OCI-LY7 (cell line): Measurements from ENCODE around the gene MTFP1. TPM values are rescaled to one million over a fixed set of nuclear protein-coding genes. Genes with fewer than 3 reads are reported as not detected.

Experiments used
- BruUV-seq: library from RNA; stranded (reverse); fragments of 400-500 nt; replicated peaks from 2 replicates; lab custom pipeline; 2021; lab: Mats Ljungman, UMichigan
- CTCF ChIA-PET: fragments of 300-600 bp; sonication (Branson Sonifier 250); formaldehyde crosslinking; loops from one replicate; lab custom pipeline; 2022; ENCODE audit warnings: antibody characterized with exemption; ENCODE audit not compliant: unreplicated experiment; lab: Charles Lee
- POLR2A ChIA-PET: fragments of 300-600 bp; sonication (Branson Sonifier 250); formaldehyde crosslinking; loops from one replicate; lab custom pipeline; 2022; ENCODE audit warnings: antibody characterized with exemption; lab: Charles Lee
- DNase-seq: peaks from one replicate; pipeline ENCODE4 v3.0.0-alpha.2; 2015; ENCODE audit warnings: low spot score
- H2AFZ ChIP-seq: fragments of 200-600 bp; sonication (generic), shearing (Covaris generic); 2 replicates; pipeline ENCODE4 v1.6.1; 2014; ENCODE audit warnings: mild to moderate bottlenecking, antibody characterized with exemption, low read length, moderate library complexity
- H3K27ac ChIP-seq: fragments of 200-600 bp; sonication (generic); 2 replicates; pipeline ENCODE4 v1.5.1; 2014; ENCODE audit warnings: mixed run types, low read depth, mild to moderate bottlenecking, moderate library complexity, low read length, inconsistent platforms; ENCODE audit not compliant: poor library complexity, severe bottlenecking
- H3K36me3 ChIP-seq: fragments of 200-600 bp; sonication (generic); 2 replicates; pipeline ENCODE4 v1.6.1; 2014; ENCODE audit warnings: mild to moderate bottlenecking, antibody characterized with exemption, low read length, moderate library complexity, mixed read lengths; ENCODE audit not compliant: insufficient read depth
- H3K4me1 ChIP-seq: fragments of 200-600 bp; sonication (generic); 2 replicates; pipeline ENCODE4 v1.5.1; 2014; ENCODE audit warnings: mild to moderate bottlenecking, low read length; ENCODE audit not compliant: insufficient read depth, poor library complexity, severe bottlenecking
- H3K4me2 ChIP-seq: fragments of 200-600 bp; sonication (generic); 2 replicates; pipeline ENCODE4 v1.6.1; 2014; ENCODE audit warnings: mild to moderate bottlenecking, low read length
- H3K4me3 ChIP-seq: fragments of 200-600 bp; sonication (generic); 2 replicates; pipeline ENCODE4 v1.5.1; 2014; ENCODE audit warnings: mild to moderate bottlenecking, low read depth, low read length; ENCODE audit not compliant: poor library complexity, severe bottlenecking
- H3K79me2 ChIP-seq: fragments of 200-600 bp; sonication (generic); 2 replicates; pipeline ENCODE4 v1.6.1; 2016; ENCODE audit warnings: low read depth, mild to moderate bottlenecking, low read length, moderate library complexity, mixed read lengths; ENCODE audit not compliant: insufficient read depth
- H3K9me2 ChIP-seq: fragments of 200-600 bp; sonication (generic); 2 replicates; pipeline ENCODE4 v1.6.1; 2016; ENCODE audit warnings: mild to moderate bottlenecking, low read length, mixed read lengths; ENCODE audit not compliant: insufficient read depth
- H3K9me3 ChIP-seq: fragments of 200-600 bp; sonication (generic); 2 replicates; pipeline ENCODE4 v1.6.1; 2014; ENCODE audit warnings: mild to moderate bottlenecking, mixed run types, low read length, mixed read lengths
- H4K20me1 ChIP-seq: fragments of 200-600 bp; sonication (generic); 2 replicates; pipeline ENCODE4 v1.6.1; 2014; ENCODE audit warnings: mild to moderate bottlenecking, antibody characterized with exemption, low read length, moderate library complexity, mixed read lengths; ENCODE audit not compliant: insufficient read depth
- CTCF ChIP-seq: fragments of 200-600 bp; sonication (generic); conservative IDR thresholded peaks from 2 replicates; pipeline ENCODE4 v1.5.1; 2014; ENCODE audit warnings: mild to moderate bottlenecking, antibody characterized with exemption, low read length, moderate library complexity, mixed read lengths
- EZH2phosphoT487 ChIP-seq: fragments of 200-600 bp; sonication (generic); IDR thresholded peaks from 2 replicates; pipeline ENCODE4 v1.6.1; 2018; ENCODE audit warnings: low read depth, borderline replicate concordance, mild to moderate bottlenecking, mixed run types, antibody characterized with exemption, low read length, moderate library complexity, mixed read lengths
- intact Hi-C: fragments of 100-400 bp; cut with micrococcal nuclease; formaldehyde crosslinking; loops from one replicate; pipeline ENCODE4 v1.10.0; 2022; ENCODE audit not compliant: unreplicated experiment
- total RNA-seq, 2 experiments: library from RNA; depleted of rRNA in 1 of 2; stranded (reverse); fragments of >200 nt in 1 of 2; shearing (Covaris generic) in 1 of 2; gene quantifications; 2 replicates each; pipeline ENCODE4 v1.2.3, GENCODE V29; 2014 to 2022

Gene MTFP1
- total RNA-seq, 2 experiments from 2014 or later = 81.9 to 83.2 TPM

- peaks cover 40% of the 10 kb centered on the region for H3K36me3 ChIP-seq
- H3K4me1 ChIP-seq = peaks cover 35% of the 10 kb centered on the region
- H2AFZ ChIP-seq = peak overlapping the region; percentile 67
- no peak for TF ChIP-seq EZH2phosphoT487
- TF ChIP-seq CTCF = no peak
- H3K9me2 ChIP-seq = no peaks in the 10 kb centered on the region
- H3K4me3 ChIP-seq = peak overlapping the region; percentile 93
- DNase-seq = no peak
- CTCF ChIA-PET = no interaction called here
- peak overlapping the region; percentile 87 for H3K4me2 ChIP-seq
- intact Hi-C loops = loop anchor here (1.0 to 10.0 kb wide), 4 partner anchors 31 to 1158 kb away; partner anchors contain the start of genes AP1B1, EWSR1, RHBDD3 and UQCR10
- peaks cover 45% of the 10 kb centered on the region; the same call in 1 of the 2 replicates for H3K79me2 ChIP-seq
- peak overlapping the region; percentile 75 for H3K27ac ChIP-seq
- no peaks in the 10 kb centered on the region for H4K20me1 ChIP-seq
- POLR2A ChIA-PET = interaction anchor here (0.6 to 5.5 kb wide), 5 partner anchors 10 to 368 kb away, joined by 3 to 48 read pairs (median 4); no protein-coding TSS in a partner anchor
- BruUV-seq = no TSS peak
- H3K9me3 ChIP-seq = no peaks in the 10 kb centered on the region
Observed at GRCh38 chr22:30422481-30423300, 2.9 kb upstream of the MTFP1 start.

- Histone ChIP-seq H4K20me1 (no peaks in the 10 kb centered on the region), H3K9me2 (no peaks in the 10 kb centered on the region), H3K4me3 (peak overlapping the region; percentile 93), H3K4me2 (peak overlapping the region; percentile 87), H3K4me1 (peaks cover 35% of the 10 kb centered on the region), H3K9me3 (no peaks in the 10 kb centered on the region), H3K79me2 (peaks cover 45% of the 10 kb centered on the region; the same call in 1 of the 2 replicates), H3K36me3 (peaks cover 40% of the 10 kb centered on the region), H3K27ac (peak overlapping the region; percentile 75), H2AFZ (peak overlapping the region; percentile 67)
- no TSS peak for BruUV-seq
- POLR2A ChIA-PET = interaction anchor here (0.6 to 5.5 kb wide), 12 partner anchors 11 to 367 kb away, joined by 3 to 48 read pairs (median 4); partner anchors contain the start of gene SEC14L2
- TF ChIP-seq CTCF (0 out of 2 replicates have a peak, but pooled peaks have one; percentile 27), EZH2phosphoT487 (no peak)
- CTCF ChIA-PET = interaction anchor here (0.6 to 2.1 kb wide), 6 partner anchors 9 to 868 kb away, joined by 3 to 6 read pairs (median 5); partner anchors contain the start of gene PIK3IP1
- intact Hi-C loops = loop anchor here (1.0 to 10.0 kb wide), 4 partner anchors 32 to 1159 kb away; partner anchors contain the start of genes AP1B1, EWSR1, RHBDD3 and UQCR10
- DNase-seq = peak; percentile 43
Observed at GRCh38 chr22:30423301-30423958, 2.1 kb upstream of the MTFP1 start.
